ENCODE measurements around the gene JAZF1. TPM values are rescaled to one million over a fixed set of nuclear protein-coding genes. Genes with fewer than 3 reads are reported as not detected.

Gene JAZF1
- total RNA-seq, 1 experiment from 2014 or later = 0.90 TPM

DNA sequence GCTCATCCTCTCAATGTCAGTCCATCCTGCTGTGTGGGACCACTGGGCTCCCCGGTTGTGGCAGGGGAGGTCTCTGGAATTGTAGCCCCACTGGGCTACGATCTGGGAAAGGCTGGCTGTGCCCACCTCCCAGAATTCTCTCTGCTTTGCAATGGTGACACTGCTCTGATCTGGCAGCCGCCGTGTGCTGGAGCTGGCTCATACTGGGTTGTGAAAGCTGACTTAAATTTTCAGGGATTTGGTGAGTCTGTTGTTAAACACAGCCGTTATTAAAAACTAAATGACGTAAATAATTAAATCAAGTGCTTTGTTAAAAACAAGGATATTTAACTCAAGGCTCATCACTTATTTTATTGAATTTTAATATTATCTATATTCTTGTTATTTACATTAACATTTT is 280.6 kb downstream of the JAZF1 start:
- no peak for DNase-seq
- TF ChIP-seq EZH2 (IDR thresholded peaks at IDR 0.05; ENCODE audit: low read depth) (no peak), CTCF (conservative IDR thresholded peaks at IDR 0.05) (no peak)
- H3K4me1 ChIP-seq (replicated peaks; ENCODE audit: insufficient read depth) = peaks cover 40% of the 10 kb centered on the region
- H3F3A ChIP-seq (ENCODE audit: insufficient read depth, low read depth) = 0 out of 2 replicates have a peak, but pooled peaks cover 4% of the 10 kb centered on the region
- CTCF ChIA-PET = no interaction called here
- intact Hi-C loops (cut with micrococcal nuclease; ENCODE audit: unreplicated experiment) = no loop called here
- H2AFZ ChIP-seq = no peak overlapping the region
- no peak overlapping the region for H3K4me2 ChIP-seq
- H3K27ac ChIP-seq = no peak overlapping the region
- no peak overlapping the region for H3K4me3 ChIP-seq
- H3K79me2 ChIP-seq (ENCODE audit: low read depth) = no peaks in the 10 kb centered on the region
- no peaks in the 10 kb centered on the region for H3K9me2 ChIP-seq (ENCODE audit: insufficient read depth)
- H3K36me3 ChIP-seq (ENCODE audit: low read depth) = no peaks in the 10 kb centered on the region
- no peaks in the 10 kb centered on the region for H4K20me1 ChIP-seq (ENCODE audit: insufficient read depth)
- H3K9me3 ChIP-seq (ENCODE audit: insufficient read depth, low read depth) = no peaks in the 10 kb centered on the region
- no peaks in the 10 kb centered on the region for H3K27me3 ChIP-seq (ENCODE audit: insufficient read depth, low read depth)
- POLR2A ChIA-PET (ENCODE audit: unreplicated experiment) = no interaction called here
- no TSS peak for BruUV-seq (replicated peaks)

DNA sequence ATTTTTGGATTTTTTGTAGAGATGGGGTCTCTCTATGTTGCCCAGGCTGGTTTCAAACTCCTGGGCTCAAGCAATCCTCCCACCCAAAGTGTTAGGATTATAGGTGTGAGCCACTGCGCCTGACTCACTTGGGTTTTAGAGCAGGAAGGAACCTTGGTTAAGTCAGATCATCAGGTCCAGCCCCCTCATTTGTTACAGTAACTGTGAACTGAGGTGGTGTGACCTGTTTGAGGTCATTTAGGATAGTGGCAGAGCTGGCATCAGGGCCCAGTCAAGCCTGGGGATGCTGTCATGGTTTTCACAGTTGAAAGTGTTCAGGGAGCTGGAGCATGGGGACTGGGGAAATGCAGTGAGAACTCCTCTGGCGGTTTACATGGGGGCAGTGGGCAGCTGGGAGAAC is 281.0 kb downstream of the JAZF1 start:
- H3K4me3 ChIP-seq = no peak overlapping the region
- intact Hi-C loops (cut with micrococcal nuclease; ENCODE audit: unreplicated experiment) = no loop called here
- no peak overlapping the region for H3K4me2 ChIP-seq
- H3K9me3 ChIP-seq (ENCODE audit: insufficient read depth, low read depth) = no peaks in the 10 kb centered on the region
- no peaks in the 10 kb centered on the region for H3K79me2 ChIP-seq (ENCODE audit: low read depth)
- no peaks in the 10 kb centered on the region for H4K20me1 ChIP-seq (ENCODE audit: insufficient read depth)
- H2AFZ ChIP-seq = no peak overlapping the region
- ChIA-PET POLR2A (ENCODE audit: unreplicated experiment) (no interaction called here), CTCF (no interaction called here)
- TF ChIP-seq CTCF (conservative IDR thresholded peaks at IDR 0.05) (no peak), EZH2 (IDR thresholded peaks at IDR 0.05; ENCODE audit: low read depth) (no peak)
- DNase-seq = no peak
- H3F3A ChIP-seq (ENCODE audit: insufficient read depth, low read depth) = 0 out of 2 replicates have a peak, but pooled peaks cover 4% of the 10 kb centered on the region
- H3K9me2 ChIP-seq (ENCODE audit: insufficient read depth) = no peaks in the 10 kb centered on the region
- no peaks in the 10 kb centered on the region for H3K27me3 ChIP-seq (ENCODE audit: insufficient read depth, low read depth)
- no peaks in the 10 kb centered on the region for H3K36me3 ChIP-seq (ENCODE audit: low read depth)
- H3K27ac ChIP-seq = no peak overlapping the region
- BruUV-seq (replicated peaks) = no TSS peak
- H3K4me1 ChIP-seq (replicated peaks; ENCODE audit: insufficient read depth) = peaks cover 40% of the 10 kb centered on the region

DNA sequence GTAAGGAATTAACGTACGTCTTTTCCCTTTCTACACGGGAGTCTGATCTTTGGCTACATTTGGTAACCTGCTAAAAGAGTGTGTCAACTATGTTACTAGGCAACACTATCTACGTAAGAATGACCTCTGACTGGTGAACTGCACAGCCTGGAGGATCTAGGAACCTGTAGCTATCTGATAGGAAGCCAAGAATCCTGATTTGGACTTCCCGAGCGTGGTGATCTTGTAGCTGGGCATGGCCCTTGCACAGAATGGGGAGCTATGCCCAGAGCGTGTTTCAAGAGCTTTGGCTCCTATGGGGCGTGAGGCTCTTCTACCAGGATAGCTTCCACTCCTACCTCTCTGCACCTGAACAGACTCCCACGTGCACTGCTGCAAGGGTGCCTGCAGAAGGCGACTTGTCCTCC is 283.2 kb downstream of the JAZF1 start:
- H3K4me1 ChIP-seq (replicated peaks; ENCODE audit: insufficient read depth) = peaks cover 40% of the 10 kb centered on the region
- BruUV-seq (replicated peaks) = no TSS peak
- ChIA-PET POLR2A (ENCODE audit: unreplicated experiment) (interaction anchor here (0.7 kb wide), 1 partner anchor 77 kb away, joined by 3 read pairs; no protein-coding TSS in a partner anchor), CTCF (interaction anchor here (0.6 kb wide), 1 partner anchor 128 kb away, joined by 3 read pairs; no protein-coding TSS in a partner anchor)
- TF ChIP-seq CTCF (conservative IDR thresholded peaks at IDR 0.05) = no peak
- no peak for TF ChIP-seq EZH2 (IDR thresholded peaks at IDR 0.05; ENCODE audit: low read depth)
- H3K27me3 ChIP-seq (ENCODE audit: insufficient read depth, low read depth) = no peaks in the 10 kb centered on the region
- H3K79me2 ChIP-seq (ENCODE audit: low read depth) = no peaks in the 10 kb centered on the region
- 0 out of 2 replicates have a peak, but pooled peaks cover 4% of the 10 kb centered on the region for H3F3A ChIP-seq (ENCODE audit: insufficient read depth, low read depth)
- peak overlapping the region; percentile 20 for H3K4me2 ChIP-seq
- no peaks in the 10 kb centered on the region for H3K9me2 ChIP-seq (ENCODE audit: insufficient read depth)
- no peak overlapping the region for H2AFZ ChIP-seq
- intact Hi-C loops (cut with micrococcal nuclease; ENCODE audit: unreplicated experiment) = no loop called here
- no peak overlapping the region for H3K4me3 ChIP-seq
- peak overlapping the region; percentile 1; the same call in 1 of the 2 replicates for H3K27ac ChIP-seq
- H3K9me3 ChIP-seq (ENCODE audit: insufficient read depth, low read depth) = no peaks in the 10 kb centered on the region
- no peaks in the 10 kb centered on the region for H3K36me3 ChIP-seq (ENCODE audit: low read depth)
- no peaks in the 10 kb centered on the region for H4K20me1 ChIP-seq (ENCODE audit: insufficient read depth)
- no peak for DNase-seq

All from PC-9 (cell line).